C4-2B (cell line): Measurements from ENCODE around the gene TMEM150C.

Experiments
- CTCF ChIP-seq: fragments of 450-650 bp; conservative IDR thresholded peaks from 2 replicates; pipeline ENCODE4 v1.5.1; 2017; ENCODE audit warnings: mild to moderate bottlenecking
- ZFX ChIP-seq: fragments of 450-650 bp; IDR thresholded peaks from 2 replicates; pipeline ENCODE4 v1.6.1; 2017

GRCh38 chr4:82528074-82528473 lies 33.7 kb downstream of the TMEM150C start:
- TF ChIP-seq CTCF (no peak), ZFX (no peak)
